Keratinocyte (primary cell): ENCODE measurements around the gene CUL3. TPM values are rescaled to one million over a fixed set of nuclear protein-coding genes. Genes with fewer than 3 reads are reported as not detected.

Experiments
- DNase-seq: peaks from one replicate; pipeline ENCODE4 v3.0.0-alpha.2; 2011; ENCODE audit warnings: low read depth, missing footprints, low spot score
- FAIRE-seq: peaks from 2 replicates; lab custom pipeline; 2011; peaks lifted over from hg19 to GRCh38; lab: Jason Lieb, UNC
- H2AFZ ChIP-seq: 2 replicates; pipeline ENCODE4 v1.6.0; 2012; ENCODE audit warnings: low read length, control low read depth, inconsistent platforms; ENCODE audit not compliant: control insufficient read depth
- H3K27ac ChIP-seq: 2 replicates; pipeline ENCODE4 v1.5.1; 2011; ENCODE audit warnings: low read length; ENCODE audit not compliant: control insufficient read depth, insufficient read depth
- H3K27me3 ChIP-seq: 3 replicates; pipeline ENCODE4 v1.6.0; 2011; ENCODE audit warnings: low read length; ENCODE audit not compliant: control insufficient read depth, insufficient read depth; ENCODE audit errors: extremely low read depth
- H3K36me3 ChIP-seq, 2 experiments: 2 replicates in 1 of 2; 3 replicates in 1 of 2; pipeline ENCODE4 v1.5.1; 2011; ENCODE audit warnings: low read length in 2 of 2, mild to moderate bottlenecking in 1 of 2; ENCODE audit not compliant: control insufficient read depth in 2 of 2, insufficient read depth in 2 of 2; ENCODE audit errors: extremely low read depth in 1 of 2
- H3K4me1 ChIP-seq: 3 replicates; pipeline ENCODE4 v1.5.1; 2011; ENCODE audit warnings: low read length; ENCODE audit not compliant: control insufficient read depth, insufficient read depth; ENCODE audit errors: extremely low read depth
- H3K4me2 ChIP-seq: 3 replicates; pipeline ENCODE4 v1.6.0; 2011; ENCODE audit warnings: low read depth, low read length; ENCODE audit not compliant: control insufficient read depth, insufficient read depth; ENCODE audit errors: extremely low read depth
- H3K4me3 ChIP-seq, 3 experiments: fragments of 200-600 bp in 1 of 3; sonication (generic) in 1 of 3; 2 replicates in 2 of 3; 3 replicates in 1 of 3; pipeline ENCODE4 v1.5.1; 2011 to 2016; ENCODE audit warnings: low read length in 3 of 3, mild to moderate bottlenecking in 3 of 3, control low read depth in 2 of 3, inconsistent platforms in 1 of 3, low read depth in 1 of 3, mixed read lengths in 1 of 3, mixed run types in 1 of 3, moderate library complexity in 1 of 3; ENCODE audit not compliant: control insufficient read depth in 2 of 3, insufficient read depth in 2 of 3; ENCODE audit errors: extremely low read depth in 1 of 3
- H3K79me2 ChIP-seq: 2 replicates; pipeline ENCODE4 v1.6.0; 2012; ENCODE audit warnings: low read length; ENCODE audit not compliant: control insufficient read depth, insufficient read depth
- H3K9ac ChIP-seq: 3 replicates; pipeline ENCODE4 v1.6.0; 2011; ENCODE audit warnings: low read length; ENCODE audit not compliant: control insufficient read depth, insufficient read depth; ENCODE audit errors: extremely low read depth
- H3K9me1 ChIP-seq: 3 replicates; pipeline ENCODE4 v1.6.0; 2011; ENCODE audit warnings: low read length; ENCODE audit not compliant: control insufficient read depth, insufficient read depth; ENCODE audit errors: extremely low read depth
- H3K9me3 ChIP-seq: 2 replicates; pipeline ENCODE4 v1.5.1; 2012; ENCODE audit warnings: low read depth, low read length; ENCODE audit not compliant: control insufficient read depth
- H4K20me1 ChIP-seq: 3 replicates; pipeline ENCODE4 v1.6.0; 2011; ENCODE audit warnings: low read length; ENCODE audit not compliant: control insufficient read depth, insufficient read depth; ENCODE audit errors: extremely low read depth
- EZH2 ChIP-seq: IDR thresholded peaks from one replicate; pipeline ENCODE4 v1.6.1; 2012; ENCODE audit warnings: inconsistent platforms, mild to moderate bottlenecking, low read length, moderate library complexity
- dilution Hi-C: fragments of 300-500 bp; cut with MboI; formaldehyde crosslinking; loops from one replicate; pipeline ENCODE4 v1.7.0; 2020; ENCODE audit warnings: low sequenced_read_pairs; ENCODE audit not compliant: extremely low pct_ligation_motif_present
- polyA plus RNA-seq, 5 experiments: library from polyadenylated mRNA; depleted of rRNA in 3 of 5; stranded (reverse) in 3 of 5; stranded (forward) in 1 of 5; unstranded in 1 of 5; fragments of >200 nt; gene quantifications; 1 replicate in 1 of 5; 2 replicates in 3 of 5; 3 replicates in 1 of 5; pipeline versions ENCODE4 v1.2.1 to v1.2.3, GENCODE V29; 2011 to 2012; ENCODE audit warnings: missing spikeins in 2 of 5, low read depth in 1 of 5, low replicate concordance in 1 of 5
- TF ChIP-seq, protein P1 (sequence below), 3 experiments: IDR thresholded peaks in 1 of 3; conservative IDR thresholded peaks in 1 of 3; optimal IDR thresholded peaks in 1 of 3; 2 replicates in 2 of 3; 3 replicates in 1 of 3; pipeline versions ENCODE3 to v1.5.1; 2011; ENCODE audit warnings: low read length in 3 of 3, mild to moderate bottlenecking in 3 of 3, moderate library complexity in 2 of 3, control low read depth in 1 of 3, inconsistent platforms in 1 of 3; ENCODE audit not compliant: insufficient read depth in 2 of 3; ENCODE audit errors: extremely low read depth in 1 of 3

CUL3 gene
- polyA plus RNA-seq, 1 donor (not counting 4 experiments of a cell fraction or from before 2014, with no cell fraction given): 71.7 TPM

DNA sequence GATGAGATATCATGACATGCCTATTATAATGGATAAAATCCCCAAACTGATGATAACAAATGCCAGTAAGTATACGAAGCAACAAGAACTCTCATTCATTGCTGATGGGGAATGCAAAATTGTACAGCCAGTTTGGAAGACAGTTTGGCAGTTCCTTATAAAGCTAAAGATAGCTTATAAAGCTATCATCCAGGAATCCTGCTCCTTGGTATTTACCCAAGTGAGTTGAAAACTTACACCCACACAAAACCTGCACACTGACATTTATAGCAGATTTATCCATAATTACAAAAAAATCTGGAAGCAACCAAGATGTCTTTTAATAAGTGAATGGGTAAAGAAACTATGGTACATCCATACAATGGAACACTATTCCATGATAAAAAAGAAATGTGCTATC, 123.8 kb downstream of the CUL3 start:
- Histone ChIP-seq H3K4me2 (no peak overlapping the region), H3K4me3 (no peak overlapping the region), H3K9ac (no peak overlapping the region), H3K27ac (no peak overlapping the region), H3K9me3 (no peaks in the 10 kb centered on the region), H3K36me3 (no peaks in the 10 kb centered on the region), H3K27me3 (no peaks in the 10 kb centered on the region), H3K4me1 (no peaks in the 10 kb centered on the region), H2AFZ (no peak overlapping the region), H3K79me2 (no peaks in the 10 kb centered on the region), H3K9me1 (no peaks in the 10 kb centered on the region), H4K20me1 (no peaks in the 10 kb centered on the region)
- dilution Hi-C loops: no loop called here
- FAIRE-seq: no peak
- TF ChIP-seq EZH2: no peak
- TF ChIP-seq, protein P1, sequence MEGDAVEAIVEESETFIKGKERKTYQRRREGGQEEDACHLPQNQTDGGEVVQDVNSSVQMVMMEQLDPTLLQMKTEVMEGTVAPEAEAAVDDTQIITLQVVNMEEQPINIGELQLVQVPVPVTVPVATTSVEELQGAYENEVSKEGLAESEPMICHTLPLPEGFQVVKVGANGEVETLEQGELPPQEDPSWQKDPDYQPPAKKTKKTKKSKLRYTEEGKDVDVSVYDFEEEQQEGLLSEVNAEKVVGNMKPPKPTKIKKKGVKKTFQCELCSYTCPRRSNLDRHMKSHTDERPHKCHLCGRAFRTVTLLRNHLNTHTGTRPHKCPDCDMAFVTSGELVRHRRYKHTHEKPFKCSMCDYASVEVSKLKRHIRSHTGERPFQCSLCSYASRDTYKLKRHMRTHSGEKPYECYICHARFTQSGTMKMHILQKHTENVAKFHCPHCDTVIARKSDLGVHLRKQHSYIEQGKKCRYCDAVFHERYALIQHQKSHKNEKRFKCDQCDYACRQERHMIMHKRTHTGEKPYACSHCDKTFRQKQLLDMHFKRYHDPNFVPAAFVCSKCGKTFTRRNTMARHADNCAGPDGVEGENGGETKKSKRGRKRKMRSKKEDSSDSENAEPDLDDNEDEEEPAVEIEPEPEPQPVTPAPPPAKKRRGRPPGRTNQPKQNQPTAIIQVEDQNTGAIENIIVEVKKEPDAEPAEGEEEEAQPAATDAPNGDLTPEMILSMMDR (optimal IDR thresholded peaks at IDR 0.05 in 1 of 3, IDR thresholded peaks at IDR 0.05 in 1 of 3, conservative IDR thresholded peaks at IDR 0.05 in 1 of 3; ENCODE audit: extremely low read depth in 1 of 3, insufficient read depth in 2 of 3, low read length in 3 of 3): no peak
- DNase-seq: no peak

DNA sequence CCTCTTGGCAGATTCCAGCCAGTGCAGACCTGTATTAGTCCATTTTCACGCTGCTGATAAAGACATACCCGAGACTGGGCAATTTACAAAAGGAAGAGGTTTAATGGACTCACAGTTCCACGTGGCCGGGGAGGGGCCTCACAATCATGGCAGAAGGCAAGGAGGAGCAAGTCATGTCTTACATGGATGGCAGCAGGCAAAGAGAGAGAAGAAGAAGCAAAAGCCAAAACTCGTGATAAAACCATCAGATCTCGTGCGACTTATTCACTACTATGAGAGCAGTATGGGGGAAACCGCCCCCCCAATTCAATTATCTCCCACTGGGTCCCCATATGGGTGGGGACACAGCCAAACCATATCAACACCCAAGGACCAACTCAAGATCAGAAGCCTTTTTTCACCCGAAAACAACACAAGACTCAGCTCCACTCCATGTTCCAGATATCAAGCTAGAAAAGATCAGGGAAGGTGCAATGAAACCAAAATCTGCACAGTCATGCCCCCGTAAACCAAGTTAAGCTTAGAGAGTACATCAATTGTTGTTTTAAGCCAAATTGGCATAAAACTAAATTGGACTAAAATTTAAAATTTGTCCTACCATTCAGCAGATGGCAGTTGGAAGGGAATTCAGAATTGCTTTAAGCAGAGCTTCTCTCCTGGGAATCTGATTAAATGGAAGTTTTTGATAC, 127.6 kb downstream of the CUL3 start:
- Histone ChIP-seq H3K27ac (no peak overlapping the region), H3K4me2 (no peak overlapping the region), H2AFZ (no peak overlapping the region), H3K4me3 (no peak overlapping the region), H3K4me1 (no peaks in the 10 kb centered on the region), H3K36me3 (no peaks in the 10 kb centered on the region), H3K9me3 (no peaks in the 10 kb centered on the region), H3K27me3 (no peaks in the 10 kb centered on the region), H3K9ac (no peak overlapping the region), H4K20me1 (no peaks in the 10 kb centered on the region), H3K79me2 (no peaks in the 10 kb centered on the region), H3K9me1 (no peaks in the 10 kb centered on the region)
- FAIRE-seq (no peak), DNase-seq (no peak)
- TF ChIP-seq, protein P1 (optimal IDR thresholded peaks at IDR 0.05 in 1 of 3, IDR thresholded peaks at IDR 0.05 in 1 of 3, conservative IDR thresholded peaks at IDR 0.05 in 1 of 3; ENCODE audit: extremely low read depth in 1 of 3, insufficient read depth in 2 of 3, low read length in 3 of 3): no peak
- TF ChIP-seq EZH2: no peak
- dilution Hi-C loops: no loop called here
